Heart left ventricle (tissue), 13 donors: ENCODE data around the gene GNB1L.

Experiments
- CTCF ChIP-seq, 12 donors: fragments of 200-600 bp; sonication (generic) in 4 of 12; IDR thresholded peaks; one replicate each; pipeline versions ENCODE4 v1.5.0 to v1.8.0; 2018 to 2022; ENCODE audit warnings: antibody characterized with exemption in 12 of 12, mild to moderate bottlenecking in 5 of 12
- POLR2A ChIP-seq, 2 donors: fragments of 450-650 bp; IDR thresholded peaks; one replicate each; pipeline ENCODE4 v1.6.1; 2017; ENCODE audit warnings: antibody characterized with exemption in 2 of 2, mild to moderate bottlenecking in 2 of 2, moderate library complexity in 2 of 2
- donor health status: ischemic (EF 13 %, LVEDD 7.1; RV severe dilation, severe dysfunction).
- donor health status: DM: no; HTN: yes; CAD: no.
- donor health status: DM: no; HTN: no; CAD: no.
- donor health status: ischemic (EF 25% LVEDD 6.9; RV normal size, moderate dysfunction).
- donor health status: ischemic (EF 25% LVEDD 5.7; RV mildly dilated, moderate dysfunction).
- donor health status: ischemic (EF 35%, LVEDD 5.7; RV mildly dilated, moderate dysfunction).
- donor health status: nonischemic (EF 11% LVEDD 7.7; RV severe dilation, severe dysfunction).
- donor health status: DM: yes; HTN: yes; CAD: no.
- donor health status: PGD.
- donor health status: ischemic (EF 29% LVEDD 5.4; RV normal size, mild dysfunction).
- donor health status: nonischemic (EF 23%, LVEDD 6.1; RV moderate dilation, normal function).

- TF ChIP-seq CTCF (IDR thresholded peaks at IDR 0.05): no peak
- no peak for TF ChIP-seq POLR2A (IDR thresholded peaks at IDR 0.05)
Measured at GRCh38 chr22:19803736-19804267, 50.9 kb downstream of the GNB1L start.
